GM19397 (cell line): ENCODE measurements around the gene CWH43.
A peak's percentile ranks its signal among the peaks of the same experiment; 100 is the strongest.
"Not testable (repeated sequence)": the region's sequence is repeated elsewhere in the genome, so short reads cannot be mapped to it uniquely, and the experiment has no call there.

Experiments used
- ATAC-seq: cut with Tn5 transposase; IDR thresholded peaks from one replicate; pipeline ENCODE4 v1.9.1; 2021; ENCODE audit warnings: mild to moderate bottlenecking, moderate library complexity; ENCODE audit not compliant: unreplicated experiment

The CWH43 gene

GRCh38 chr4:48974979-48975640 lies 11.0 kb upstream of the CWH43 start:
- ATAC-seq = no peak

DNA sequence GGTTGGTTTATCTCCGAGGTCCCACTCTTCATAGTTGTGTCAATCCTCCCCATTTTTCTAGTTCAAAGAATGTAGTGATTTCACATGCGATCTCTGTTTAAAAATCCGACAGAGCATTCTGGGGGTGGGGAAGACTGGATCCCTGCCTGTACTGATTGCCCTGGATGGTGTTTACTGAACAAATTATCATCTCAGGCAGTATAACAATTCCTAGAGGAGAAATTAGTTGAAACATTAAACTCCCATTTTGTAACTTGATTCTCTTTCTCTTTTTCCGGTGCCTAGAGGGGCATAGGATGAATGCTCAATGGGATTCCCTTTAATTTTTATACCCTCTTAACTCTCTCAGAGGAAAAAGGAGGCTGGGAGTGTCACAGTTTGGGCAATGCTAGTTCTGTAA lies 10.0 kb upstream of the CWH43 start:
- ATAC-seq = no peak

GRCh38 chr4:48979914-48980579 lies 6.0 kb upstream of the CWH43 start:
- ATAC-seq = no peak

DNA sequence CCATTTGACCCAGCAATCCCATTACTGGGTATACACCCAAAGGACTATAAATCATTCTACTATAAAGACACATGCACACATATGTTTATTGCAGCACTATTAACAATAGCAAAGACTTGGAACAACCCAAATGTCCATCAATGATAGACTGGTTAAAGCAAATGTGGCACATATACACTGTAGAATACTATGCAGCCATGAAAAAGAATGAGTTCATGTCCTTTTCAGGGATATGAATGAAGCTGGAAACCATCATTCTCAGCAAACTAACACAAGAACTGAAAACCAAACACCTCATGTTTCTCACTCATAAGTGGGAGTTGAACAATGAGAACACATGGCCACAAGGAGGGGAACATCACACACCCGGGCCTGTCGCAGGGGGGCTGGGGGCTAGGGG lies 2.1 kb upstream of the CWH43 start:
- ATAC-seq = not testable (repeated sequence)

DNA sequence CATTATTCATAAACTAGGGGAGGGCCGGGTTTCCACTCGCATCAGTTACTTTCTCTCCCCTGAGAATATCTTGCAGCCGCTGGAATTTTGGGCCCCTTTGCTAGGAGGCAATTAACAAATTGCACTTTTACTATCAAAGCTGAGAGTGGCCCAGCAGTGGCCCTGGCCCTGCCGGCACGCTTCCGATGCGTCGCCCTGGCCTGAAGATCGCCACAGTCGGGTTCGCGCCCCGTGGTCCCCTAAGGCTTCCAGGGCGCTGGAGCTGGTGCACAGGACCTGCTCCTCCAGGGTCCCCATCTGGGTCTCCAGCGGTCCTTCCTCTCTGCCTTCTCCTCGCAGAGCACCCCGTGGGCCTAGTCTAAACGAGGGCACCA lies 486 bp upstream of the CWH43 start:
- no peak for ATAC-seq

DNA sequence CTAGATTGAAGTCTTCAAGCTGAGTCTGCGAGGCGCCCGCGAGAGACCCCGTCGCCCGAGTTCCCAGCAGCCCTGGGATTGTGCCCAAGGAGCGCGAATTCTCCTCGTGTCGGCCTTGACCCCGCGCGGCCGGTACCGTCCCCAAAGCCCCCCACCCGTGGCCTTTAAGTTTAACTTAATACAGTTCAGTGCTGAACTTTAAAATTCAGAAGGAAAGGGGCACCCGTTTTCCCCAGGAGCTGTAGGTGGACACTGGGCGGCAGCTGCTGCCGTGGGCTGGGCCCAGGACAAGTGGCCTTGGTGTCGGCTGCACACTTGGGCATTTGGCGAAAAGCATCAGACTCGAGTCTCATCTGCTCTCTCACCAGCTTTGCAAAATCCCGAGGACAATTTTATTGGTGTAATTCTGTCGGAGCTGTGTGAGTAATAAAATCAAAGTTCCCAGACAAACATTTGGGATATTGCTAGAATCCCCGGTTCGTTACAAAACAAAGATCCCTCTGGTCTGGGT lies 634 bp downstream of the CWH43 start:
- ATAC-seq = no peak

GRCh38 chr4:48989461-48990203 lies 3.6 kb downstream of the CWH43 start:
- no peak for ATAC-seq

DNA sequence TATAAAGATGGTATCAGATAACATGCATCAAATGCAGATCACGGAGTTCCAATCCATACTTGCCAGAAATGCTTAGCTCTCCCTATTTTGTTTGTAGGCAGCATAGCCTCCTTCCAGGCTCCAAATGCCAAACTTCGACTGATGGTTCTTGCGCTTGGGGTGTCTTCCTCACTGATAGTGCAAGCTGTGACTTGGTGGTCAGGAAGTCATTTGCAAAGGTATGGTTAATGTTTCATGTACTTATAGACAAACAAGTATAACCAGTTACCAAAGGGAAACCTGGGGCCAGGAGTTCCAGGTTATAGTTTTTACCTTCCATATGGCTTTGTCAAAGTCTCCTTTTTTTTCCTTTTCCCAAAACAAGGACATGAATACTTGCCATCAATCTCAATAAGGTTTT lies 5.3 kb downstream of the CWH43 start:
- ATAC-seq = no peak

- no peak for ATAC-seq
Observed at GRCh38 chr4:48997962-48998361, 11.9 kb downstream of the CWH43 start.

GRCh38 chr4:48998440-48998839 lies 12.4 kb downstream of the CWH43 start:
- no peak for ATAC-seq

DNA sequence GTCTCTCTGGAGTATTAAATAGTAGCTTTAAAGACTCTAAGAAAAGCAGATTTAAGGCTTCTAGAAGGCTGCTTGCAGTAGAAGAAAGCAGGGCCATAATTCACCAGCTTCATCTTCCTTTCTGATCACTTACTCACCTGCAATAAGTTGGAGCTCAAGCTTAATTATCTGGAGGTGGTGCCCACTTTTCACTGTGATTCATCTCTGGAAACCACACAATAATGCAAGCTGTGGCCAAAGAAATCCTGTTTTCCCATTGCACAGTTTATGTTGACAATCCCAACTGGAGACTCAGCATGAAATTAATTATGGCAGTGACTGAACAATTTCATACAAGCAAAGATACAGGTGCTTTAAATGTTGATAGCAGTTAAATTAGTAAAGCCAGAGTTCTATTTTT lies 14.7 kb downstream of the CWH43 start:
- no peak for ATAC-seq

GRCh38 chr4:49002931-49003330 lies 16.9 kb downstream of the CWH43 start:
- no peak for ATAC-seq

DNA sequence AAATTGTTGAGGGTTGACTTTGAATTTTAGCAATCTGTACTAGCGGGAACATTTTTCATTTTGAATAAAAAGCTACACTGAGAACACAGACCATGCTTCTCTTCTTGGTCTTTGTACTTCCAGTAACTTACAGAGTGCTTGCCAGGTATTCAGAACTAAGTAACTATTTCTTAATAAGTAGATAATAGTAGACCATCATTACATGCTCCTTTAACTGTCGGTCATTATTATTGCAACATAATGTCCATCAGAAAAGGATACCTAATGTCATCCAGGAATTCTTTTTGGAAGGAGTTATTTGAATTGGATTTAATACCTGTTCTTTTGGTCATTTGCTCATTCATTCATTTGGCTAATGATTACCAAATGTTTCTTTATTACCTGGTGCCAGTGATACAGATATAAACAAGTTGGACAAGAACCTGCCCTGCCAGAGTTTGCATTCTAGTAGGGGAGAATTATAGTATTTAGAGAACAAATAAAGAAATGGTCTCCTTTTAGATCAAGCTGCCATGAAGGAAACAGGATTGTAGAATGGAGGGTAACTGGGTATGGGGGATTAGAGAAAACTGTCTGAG lies 32.7 kb downstream of the CWH43 start:
- ATAC-seq = no peak

DNA sequence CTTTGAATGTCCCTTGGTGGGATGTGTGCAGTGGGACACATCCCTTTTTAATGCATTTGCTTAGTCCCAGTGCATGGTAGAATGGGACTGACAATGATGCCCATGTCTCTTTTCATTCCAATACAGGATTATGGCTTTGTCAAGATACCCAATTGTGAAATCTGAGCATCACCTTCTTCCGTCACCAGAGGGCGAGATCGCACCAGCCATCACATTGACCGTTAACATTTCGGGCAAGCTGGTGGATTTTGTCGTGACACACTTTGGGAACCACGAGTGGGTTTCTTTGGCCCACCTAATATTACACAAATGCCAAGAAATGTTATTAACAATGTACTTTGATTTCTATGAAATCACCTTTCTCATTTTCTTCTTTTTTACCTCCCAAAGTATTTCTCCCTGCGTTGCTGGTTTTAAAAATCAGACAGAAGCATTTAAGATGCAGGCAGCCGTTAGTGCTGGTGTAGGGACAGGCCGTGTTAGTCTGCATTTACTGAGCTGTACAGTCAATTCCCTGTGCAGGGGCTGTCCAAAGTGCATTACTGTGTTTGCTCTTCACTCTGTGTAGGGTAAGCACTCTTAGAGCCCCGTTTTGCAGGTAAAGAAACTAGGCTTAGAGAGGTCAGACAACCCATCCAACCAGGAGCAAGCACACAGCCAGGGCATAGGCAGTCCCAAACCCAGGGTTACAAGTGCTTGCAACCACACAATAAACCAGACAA lies 46.5 kb downstream of the CWH43 start:
- no peak for ATAC-seq

DNA sequence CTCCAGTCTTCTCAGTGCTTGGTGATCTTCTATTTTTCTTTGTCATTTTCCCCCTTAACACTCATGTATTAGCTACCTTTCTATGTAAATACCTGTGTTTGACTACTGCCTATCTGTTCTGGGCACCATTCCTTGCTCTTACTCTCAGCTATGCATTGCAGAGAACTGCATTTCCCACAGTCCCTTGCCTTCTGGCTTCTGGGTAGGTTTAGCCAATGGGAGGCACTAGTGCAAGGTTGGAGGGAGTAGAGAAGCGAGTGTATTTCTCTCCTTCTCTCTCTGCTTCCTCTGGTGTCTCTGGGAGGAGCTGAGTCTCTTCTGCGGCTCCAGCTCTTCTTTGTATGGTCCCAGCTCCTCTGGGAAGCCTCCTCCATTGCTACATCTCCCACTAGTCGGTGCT lies 50.5 kb downstream of the CWH43 start:
- no peak for ATAC-seq

DNA sequence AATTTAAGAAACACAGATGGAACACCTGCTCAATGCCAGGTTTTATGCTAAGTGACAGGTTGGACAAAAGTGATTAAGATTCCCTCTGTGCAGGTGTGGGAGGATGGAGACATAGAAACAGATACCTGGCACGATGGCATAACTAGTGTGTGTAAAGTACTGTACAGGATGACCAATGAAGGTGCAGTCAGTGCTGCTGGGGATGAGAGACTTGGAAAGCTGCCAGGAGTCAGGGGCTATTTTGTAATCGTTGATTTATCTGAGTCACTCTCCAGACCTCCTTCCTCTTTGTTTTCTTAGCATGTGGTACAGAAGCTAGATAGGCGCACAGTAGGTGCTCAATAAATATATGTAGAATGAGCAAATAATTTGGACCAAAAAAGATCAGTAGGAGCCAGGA lies 58.2 kb downstream of the CWH43 start:
- no peak for ATAC-seq

- no peak for ATAC-seq
Observed at GRCh38 chr4:49058306-49058705, 72.2 kb downstream of the CWH43 start.

- no peak for ATAC-seq
Observed at GRCh38 chr4:49063670-49064069, 77.6 kb downstream of the CWH43 start.

- not testable (repeated sequence) for ATAC-seq
Observed at GRCh38 chr4:49072196-49072595, 86.1 kb downstream of the CWH43 start.

DNA sequence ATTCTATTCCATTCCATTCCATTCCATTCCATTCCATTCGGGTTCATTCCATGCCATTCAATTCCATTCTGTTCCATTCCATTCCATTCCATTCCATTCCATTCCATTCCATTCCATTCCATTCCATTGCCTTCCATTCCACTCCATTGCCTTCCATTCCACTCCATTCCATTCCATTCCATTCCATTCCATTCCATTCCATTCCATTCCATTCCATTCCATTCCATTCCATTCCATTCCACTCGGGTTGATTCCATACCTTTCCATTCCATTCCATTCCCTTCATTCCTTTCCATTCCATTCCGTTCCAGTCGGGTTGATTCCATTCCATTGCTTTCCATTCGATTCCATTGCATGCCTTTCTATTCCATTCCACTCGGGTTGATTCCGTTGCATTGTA lies 105.8 kb downstream of the CWH43 start:
- not testable (repeated sequence) for ATAC-seq

DNA sequence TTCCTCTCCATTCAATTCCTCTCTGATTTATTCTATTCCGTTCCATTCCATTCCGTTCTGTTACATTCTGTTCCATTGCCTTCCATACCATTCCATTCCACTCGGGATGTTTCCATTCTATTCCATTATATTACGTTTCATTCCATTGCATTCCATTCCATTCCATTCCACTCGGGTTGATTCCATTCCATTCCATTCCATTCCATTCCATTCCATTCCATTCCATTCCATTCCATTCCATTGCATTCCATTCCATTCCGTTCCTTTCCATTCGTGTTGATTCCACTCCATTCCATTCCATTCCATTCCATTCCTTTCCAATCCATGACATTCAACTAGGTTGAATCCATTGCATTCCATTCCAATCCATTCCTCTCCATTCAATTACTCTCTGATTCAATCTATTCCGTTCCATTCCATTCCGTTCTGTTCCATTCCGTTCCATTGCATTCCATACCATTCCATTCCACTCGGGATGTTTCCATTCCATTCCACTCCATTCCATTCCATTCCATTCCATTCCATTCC lies 106.6 kb downstream of the CWH43 start:
- ATAC-seq = peak; percentile 52
